ENCODE data around the gene PSG4. TPM values are rescaled to one million over a fixed set of nuclear protein-coding genes. Genes with fewer than 3 reads are reported as not detected.
"Not testable (repeated sequence)": the region's sequence is repeated elsewhere in the genome, so short reads cannot be mapped to it uniquely, and the experiment has no call there.

Gene PSG4
- total and polyA plus RNA-seq, 9 donors = 0.16 to 2.5 (median 1.1) TPM

- not testable (repeated sequence) for H3K27ac ChIP-seq (ENCODE audit: low read length); H3K4me3 ChIP-seq (ENCODE audit: low read length); H3K36me3 ChIP-seq (ENCODE audit: control insufficient read depth, insufficient read depth, low read length); H3K27me3 ChIP-seq (ENCODE audit: control insufficient read depth, insufficient read depth, low read length); H3K4me1 ChIP-seq (ENCODE audit: control insufficient read depth, insufficient read depth, low read length); H3K9me3 ChIP-seq (replicated peaks; ENCODE audit: control insufficient read depth, low read depth, low read length)
- peak; percentile 1 for DNase-seq
- no CpG with 5 or more reads among the region's 2 CpGs for WGBS (ENCODE audit: insufficient coverage)
Measured at GRCh38 chr19:43228730-43229129, 23.3 kb upstream of the PSG4 start.

DNA sequence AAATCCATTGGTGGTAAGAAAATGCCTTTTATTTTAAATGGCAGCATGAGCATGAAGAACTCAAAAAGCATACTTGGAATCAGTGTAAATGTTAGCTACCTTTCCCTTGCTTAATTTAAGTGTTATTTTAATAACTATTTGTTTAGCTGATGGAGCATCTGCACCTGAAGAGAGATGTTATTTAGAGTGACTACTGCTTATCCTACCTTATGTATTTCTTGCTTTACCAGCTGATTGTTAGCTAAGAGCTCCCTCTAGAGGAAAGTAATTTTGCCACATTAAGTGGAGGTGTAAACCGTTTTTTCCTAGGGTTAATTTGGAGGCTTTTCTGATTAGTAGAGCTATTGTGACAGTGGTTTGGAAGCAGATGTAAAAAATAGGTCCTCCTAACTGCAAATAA lies 21.5 kb upstream of the PSG4 start:
- not testable (repeated sequence) for H3K27ac ChIP-seq (ENCODE audit: low read length); H3K36me3 ChIP-seq (ENCODE audit: control insufficient read depth, insufficient read depth, low read length); DNase-seq; H3K9me3 ChIP-seq (replicated peaks; ENCODE audit: control insufficient read depth, low read depth, low read length); H3K4me1 ChIP-seq (ENCODE audit: control insufficient read depth, insufficient read depth, low read length); H3K27me3 ChIP-seq (ENCODE audit: control insufficient read depth, insufficient read depth, low read length); H3K4me3 ChIP-seq (ENCODE audit: low read length)
- no CpG with 5 or more reads among the region's 1 CpG for WGBS (ENCODE audit: insufficient coverage)

DNA sequence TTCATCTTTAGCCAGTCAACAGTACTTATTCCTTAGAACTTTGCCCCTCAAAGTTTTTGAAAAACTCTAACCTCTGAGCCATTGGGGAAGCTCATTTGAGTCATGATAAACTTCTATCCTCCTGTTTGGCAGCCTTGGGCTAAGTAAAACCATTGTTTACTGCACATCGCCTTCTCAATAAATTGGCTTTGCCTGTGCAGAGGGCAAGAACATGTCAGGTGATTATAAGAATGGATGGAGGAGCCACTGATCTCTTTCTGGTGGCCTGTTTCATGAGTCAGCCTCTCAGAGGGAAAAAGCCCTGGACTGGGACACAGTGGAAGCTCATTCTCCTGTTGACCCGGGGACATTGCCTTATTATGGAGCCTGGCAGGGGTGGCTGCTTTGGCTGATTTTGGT lies 19.4 kb upstream of the PSG4 start:
- Histone ChIP-seq H3K4me1 (ENCODE audit: control insufficient read depth, insufficient read depth, low read length) (no peaks in the 10 kb centered on the region), H3K9me3 (replicated peaks; ENCODE audit: control insufficient read depth, low read depth, low read length) (no peaks in the 10 kb centered on the region), H3K4me3 (ENCODE audit: low read length) (no peak overlapping the region), H3K27me3 (ENCODE audit: control insufficient read depth, insufficient read depth, low read length) (no peaks in the 10 kb centered on the region), H3K36me3 (ENCODE audit: control insufficient read depth, insufficient read depth, low read length) (no peaks in the 10 kb centered on the region), H3K27ac (ENCODE audit: low read length) (no peak overlapping the region)
- DNase-seq = no peak
- WGBS (ENCODE audit: insufficient coverage) = 86% methylated on average over 1 of the region's 2 CpGs

DNA sequence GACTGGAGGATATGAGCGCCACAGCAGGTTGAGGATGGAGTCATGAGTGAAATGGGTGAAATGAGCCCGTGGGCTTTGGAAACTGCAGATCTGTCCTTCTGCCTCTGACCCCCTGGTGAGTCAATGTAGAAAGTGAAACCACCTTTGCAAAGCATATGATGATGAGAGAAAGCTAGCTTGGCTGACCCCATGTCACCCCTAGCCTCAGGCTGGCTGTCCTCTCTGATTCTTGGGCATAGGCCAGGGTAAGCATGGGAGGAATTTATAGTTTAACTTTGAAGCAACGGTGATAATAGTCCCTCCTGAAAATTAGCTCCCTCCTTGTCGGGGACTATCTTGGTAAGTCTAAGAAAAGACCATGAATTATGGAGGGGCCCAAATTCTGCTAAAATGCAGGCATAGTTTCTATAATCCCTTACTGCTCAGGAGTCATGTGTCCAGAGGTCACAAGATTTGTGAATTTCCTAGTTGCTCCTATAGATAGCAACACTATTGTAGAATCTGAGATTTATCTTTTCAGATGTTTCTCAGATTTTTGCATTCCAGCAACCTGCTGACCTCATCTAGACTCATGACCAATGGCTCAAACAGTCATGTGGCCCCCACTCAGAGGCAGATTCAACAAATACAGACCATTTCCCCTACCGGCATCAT lies 18.9 kb upstream of the PSG4 start:
- not testable (repeated sequence) for H3K27me3 ChIP-seq (ENCODE audit: control insufficient read depth, insufficient read depth, low read length); H3K27ac ChIP-seq (ENCODE audit: low read length); H3K4me1 ChIP-seq (ENCODE audit: control insufficient read depth, insufficient read depth, low read length); H3K4me3 ChIP-seq (ENCODE audit: low read length); H3K9me3 ChIP-seq (replicated peaks; ENCODE audit: control insufficient read depth, low read depth, low read length); H3K36me3 ChIP-seq (ENCODE audit: control insufficient read depth, insufficient read depth, low read length); DNase-seq
- 86% methylated on average over 4 of the region's 5 CpGs for WGBS (ENCODE audit: insufficient coverage)

DNA sequence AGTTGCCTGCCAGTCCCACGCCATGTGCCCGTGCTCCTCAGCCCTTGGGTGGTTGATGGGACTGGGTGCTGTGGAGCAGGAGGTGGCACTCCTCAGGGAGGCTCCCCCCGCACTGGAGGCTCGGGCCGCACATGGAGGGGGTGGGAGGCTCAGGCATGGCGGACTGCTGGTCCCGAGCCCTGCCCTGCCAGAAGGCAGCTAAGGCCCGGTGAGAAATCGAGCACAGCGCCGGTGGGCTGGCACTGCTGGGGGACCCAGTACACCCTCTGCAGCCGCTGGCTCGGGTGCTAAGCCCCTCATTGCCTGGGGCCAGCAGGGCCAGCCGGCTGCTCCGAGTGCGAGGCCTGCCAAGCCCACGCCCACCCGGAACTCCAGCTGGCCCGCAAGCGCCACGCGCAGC lies 16.5 kb upstream of the PSG4 start:
- H3K27me3 ChIP-seq (ENCODE audit: control insufficient read depth, insufficient read depth, low read length); H3K4me1 ChIP-seq (ENCODE audit: control insufficient read depth, insufficient read depth, low read length); H3K36me3 ChIP-seq (ENCODE audit: control insufficient read depth, insufficient read depth, low read length); H3K4me3 ChIP-seq (ENCODE audit: low read length); DNase-seq; H3K27ac ChIP-seq (ENCODE audit: low read length); H3K9me3 ChIP-seq (replicated peaks; ENCODE audit: control insufficient read depth, low read depth, low read length): not testable (repeated sequence)
- WGBS (ENCODE audit: insufficient coverage) = 95% methylated on average over 7 of the region's 22 CpGs

DNA sequence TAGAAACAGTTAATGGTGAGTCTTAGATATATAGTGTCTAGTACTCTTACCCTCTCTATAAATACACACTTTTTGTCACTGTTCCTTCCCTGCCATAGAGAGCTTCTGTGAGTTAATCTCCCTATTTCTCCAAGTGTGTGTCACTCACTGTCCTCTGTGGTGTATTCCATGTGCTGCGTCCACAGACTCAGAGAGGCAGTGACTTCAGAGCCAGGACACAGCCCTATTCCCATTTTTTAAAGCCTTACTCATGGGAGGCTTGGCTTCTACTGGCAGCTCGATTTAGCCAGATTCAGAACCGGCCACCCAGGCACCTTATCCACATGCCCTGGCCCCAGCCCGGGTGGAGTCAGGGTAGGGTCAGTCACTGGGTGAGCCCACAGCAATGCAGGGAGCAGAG lies 13.7 kb upstream of the PSG4 start:
- H3K4me3 ChIP-seq (ENCODE audit: low read length); DNase-seq: not testable (repeated sequence)
- WGBS (ENCODE audit: insufficient coverage) = 80% methylated on average over 1 of the region's 4 CpGs

GRCh38 chr19:43215881-43216280 lies 10.4 kb upstream of the PSG4 start:
- H3K4me3 ChIP-seq (ENCODE audit: low read length); H3K36me3 ChIP-seq (ENCODE audit: control insufficient read depth, insufficient read depth, low read length); H3K4me1 ChIP-seq (ENCODE audit: control insufficient read depth, insufficient read depth, low read length); H3K27ac ChIP-seq (ENCODE audit: low read length); H3K27me3 ChIP-seq (ENCODE audit: control insufficient read depth, insufficient read depth, low read length); DNase-seq; H3K9me3 ChIP-seq (replicated peaks; ENCODE audit: control insufficient read depth, low read depth, low read length): not testable (repeated sequence)
- 0% methylated on average over 1 of the region's 2 CpGs for WGBS (ENCODE audit: insufficient coverage)

More for the DNA sequence above, 13.7 kb upstream of the PSG4 start:
- H3K27me3 ChIP-seq (ENCODE audit: control insufficient read depth, insufficient read depth, low read length); H3K4me1 ChIP-seq (ENCODE audit: control insufficient read depth, insufficient read depth, low read length); H3K36me3 ChIP-seq (ENCODE audit: control insufficient read depth, insufficient read depth, low read length); H3K27ac ChIP-seq (ENCODE audit: low read length); H3K9me3 ChIP-seq (replicated peaks; ENCODE audit: control insufficient read depth, low read depth, low read length): not testable (repeated sequence)

DNA sequence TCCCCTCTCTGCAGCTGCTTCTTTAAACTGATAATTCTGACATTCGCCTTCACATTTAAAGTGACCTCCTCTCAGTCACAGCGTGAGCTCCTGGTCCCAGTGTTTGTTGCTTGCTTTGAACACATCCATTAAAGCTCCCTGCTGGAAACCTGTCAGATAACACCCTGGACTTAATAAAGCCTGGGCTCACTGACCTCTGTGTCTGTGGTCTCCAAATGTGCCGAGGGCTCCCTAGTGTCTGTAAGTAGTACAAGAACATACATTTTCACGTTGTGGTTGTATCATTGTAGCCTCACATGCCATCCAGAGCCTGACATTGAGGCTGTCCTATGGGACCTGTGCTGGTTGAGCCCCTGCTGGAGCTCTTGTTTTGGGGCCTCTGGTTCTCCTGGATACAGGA lies 2.6 kb upstream of the PSG4 start:
- H3K36me3 ChIP-seq (ENCODE audit: control insufficient read depth, insufficient read depth, low read length) = no peaks in the 10 kb centered on the region
- no peaks in the 10 kb centered on the region for H3K4me1 ChIP-seq (ENCODE audit: control insufficient read depth, insufficient read depth, low read length)
- no peaks in the 10 kb centered on the region for H3K27me3 ChIP-seq (ENCODE audit: control insufficient read depth, insufficient read depth, low read length)
- WGBS (ENCODE audit: insufficient coverage) = 73% methylated on average over 4 of the region's 4 CpGs
- no peak for DNase-seq
- no peak overlapping the region for H3K4me3 ChIP-seq (ENCODE audit: low read length)
- no peak overlapping the region for H3K27ac ChIP-seq (ENCODE audit: low read length)
- H3K9me3 ChIP-seq (replicated peaks; ENCODE audit: control insufficient read depth, low read depth, low read length) = no peaks in the 10 kb centered on the region

DNA sequence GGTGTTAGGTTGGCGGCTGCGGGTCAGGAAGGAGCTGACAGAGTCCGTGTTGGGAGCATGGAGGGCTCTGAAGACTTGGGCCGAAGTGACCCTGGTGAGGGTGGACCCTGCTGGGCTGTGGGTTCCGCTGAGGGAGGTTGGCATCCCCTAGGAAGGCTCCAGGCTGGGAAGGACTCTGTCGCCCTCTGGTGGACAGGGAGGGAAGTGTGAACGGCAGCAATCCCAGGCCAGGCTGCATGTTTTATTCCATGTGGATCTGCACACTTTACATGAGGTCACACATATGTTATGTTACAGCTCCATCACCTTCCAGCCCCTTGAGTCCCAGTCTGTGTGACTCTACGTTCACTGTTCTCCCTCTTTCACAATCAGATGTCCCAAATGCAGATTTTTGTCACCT lies 1.7 kb upstream of the PSG4 start:
- not testable (repeated sequence) for H3K9me3 ChIP-seq (replicated peaks; ENCODE audit: control insufficient read depth, low read depth, low read length); H3K27ac ChIP-seq (ENCODE audit: low read length); H3K4me3 ChIP-seq (ENCODE audit: low read length); H3K4me1 ChIP-seq (ENCODE audit: control insufficient read depth, insufficient read depth, low read length); H3K27me3 ChIP-seq (ENCODE audit: control insufficient read depth, insufficient read depth, low read length); H3K36me3 ChIP-seq (ENCODE audit: control insufficient read depth, insufficient read depth, low read length)
- WGBS (ENCODE audit: insufficient coverage) = 69% methylated on average over 2 of the region's 8 CpGs
- peak; percentile 1 for DNase-seq

- H3K4me3 ChIP-seq (ENCODE audit: low read length); H3K27me3 ChIP-seq (ENCODE audit: control insufficient read depth, insufficient read depth, low read length); H3K4me1 ChIP-seq (ENCODE audit: control insufficient read depth, insufficient read depth, low read length); H3K9me3 ChIP-seq (replicated peaks; ENCODE audit: control insufficient read depth, low read depth, low read length); DNase-seq; H3K27ac ChIP-seq (ENCODE audit: low read length); H3K36me3 ChIP-seq (ENCODE audit: control insufficient read depth, insufficient read depth, low read length): not testable (repeated sequence)
- no CpG with 5 or more reads among the region's 7 CpGs for WGBS (ENCODE audit: insufficient coverage)
Measured at GRCh38 chr19:43203611-43204010, 1.8 kb downstream of the PSG4 start.

DNA sequence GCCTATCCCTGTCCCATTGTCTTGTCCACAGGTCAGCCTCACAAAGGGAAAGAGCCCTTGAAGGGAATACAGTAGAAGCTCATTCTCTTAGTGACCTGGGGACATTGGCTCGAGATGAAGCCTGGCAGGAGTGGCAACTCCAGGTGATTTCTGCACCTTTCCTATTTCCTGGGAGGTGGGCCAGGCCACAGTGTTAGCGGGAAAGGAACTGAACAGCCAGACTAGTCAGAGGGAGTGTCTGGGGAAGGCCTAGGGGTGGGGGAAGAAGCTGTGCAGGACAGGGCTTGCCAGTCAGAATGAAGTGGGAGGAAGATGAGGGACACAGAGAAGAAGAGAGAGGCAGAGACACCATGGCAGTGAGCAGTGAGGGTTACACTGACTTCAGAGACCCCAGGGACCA lies 3.5 kb downstream of the PSG4 start:
- H3K9me3 ChIP-seq (replicated peaks; ENCODE audit: control insufficient read depth, low read depth, low read length); DNase-seq; H3K27ac ChIP-seq (ENCODE audit: low read length); H3K4me3 ChIP-seq (ENCODE audit: low read length); H3K27me3 ChIP-seq (ENCODE audit: control insufficient read depth, insufficient read depth, low read length); H3K4me1 ChIP-seq (ENCODE audit: control insufficient read depth, insufficient read depth, low read length); H3K36me3 ChIP-seq (ENCODE audit: control insufficient read depth, insufficient read depth, low read length): not testable (repeated sequence)
- 88% methylated on average over 1 of the region's 2 CpGs for WGBS (ENCODE audit: insufficient coverage)

All from muscle of leg (tissue), 11 donors.